VCaP (cell line): ENCODE data around the gene FGD4.

Source experiments
- H3K27ac ChIP-seq: fragments of 450-650 bp; 2 replicates; pipeline ENCODE4 v1.5.1; 2017
- TF ChIP-seq, protein P1 (sequence below): fragments of 450-650 bp; conservative IDR thresholded peaks from 2 replicates; pipeline ENCODE4 v1.5.1; 2017; ENCODE audit warnings: mild to moderate bottlenecking, moderate library complexity

The FGD4 gene

GRCh38 chr12:32467959-32468863 is 68.9 kb downstream of the FGD4 start:
- no peak overlapping the region for H3K27ac ChIP-seq
- TF ChIP-seq, protein P1, sequence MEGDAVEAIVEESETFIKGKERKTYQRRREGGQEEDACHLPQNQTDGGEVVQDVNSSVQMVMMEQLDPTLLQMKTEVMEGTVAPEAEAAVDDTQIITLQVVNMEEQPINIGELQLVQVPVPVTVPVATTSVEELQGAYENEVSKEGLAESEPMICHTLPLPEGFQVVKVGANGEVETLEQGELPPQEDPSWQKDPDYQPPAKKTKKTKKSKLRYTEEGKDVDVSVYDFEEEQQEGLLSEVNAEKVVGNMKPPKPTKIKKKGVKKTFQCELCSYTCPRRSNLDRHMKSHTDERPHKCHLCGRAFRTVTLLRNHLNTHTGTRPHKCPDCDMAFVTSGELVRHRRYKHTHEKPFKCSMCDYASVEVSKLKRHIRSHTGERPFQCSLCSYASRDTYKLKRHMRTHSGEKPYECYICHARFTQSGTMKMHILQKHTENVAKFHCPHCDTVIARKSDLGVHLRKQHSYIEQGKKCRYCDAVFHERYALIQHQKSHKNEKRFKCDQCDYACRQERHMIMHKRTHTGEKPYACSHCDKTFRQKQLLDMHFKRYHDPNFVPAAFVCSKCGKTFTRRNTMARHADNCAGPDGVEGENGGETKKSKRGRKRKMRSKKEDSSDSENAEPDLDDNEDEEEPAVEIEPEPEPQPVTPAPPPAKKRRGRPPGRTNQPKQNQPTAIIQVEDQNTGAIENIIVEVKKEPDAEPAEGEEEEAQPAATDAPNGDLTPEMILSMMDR: no peak

DNA sequence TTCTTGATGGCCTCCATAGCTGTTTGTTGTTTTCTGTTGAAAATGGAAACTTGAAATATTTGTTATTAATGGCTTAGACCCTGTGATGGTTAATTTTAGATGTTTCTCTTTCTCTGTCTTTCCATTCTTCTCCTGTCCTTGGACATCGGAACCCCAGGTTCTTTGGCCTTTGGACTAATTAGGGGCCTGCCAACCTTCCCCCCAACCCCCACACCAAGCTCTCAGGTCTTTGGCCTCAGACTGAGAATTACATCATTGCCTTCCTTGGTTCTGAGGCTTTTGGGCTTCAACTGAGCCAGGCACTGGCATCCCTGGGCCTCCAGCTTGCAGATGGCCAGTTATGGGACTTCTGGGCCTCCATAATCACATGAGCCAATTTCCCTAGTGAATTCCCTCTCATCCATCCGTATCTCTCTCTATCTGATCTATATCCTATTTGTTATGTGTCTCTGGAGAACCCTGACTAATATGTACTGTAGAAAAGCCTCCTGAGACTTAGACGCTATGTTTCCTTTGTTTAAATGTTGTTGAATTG is 71.6 kb downstream of the FGD4 start:
- H3K27ac ChIP-seq: no peak overlapping the region
- TF ChIP-seq, protein P1: no peak

- TF ChIP-seq, protein P1: no peak
- no peak overlapping the region for H3K27ac ChIP-seq
Measured at GRCh38 chr12:32471591-32472001, 72.2 kb downstream of the FGD4 start.

- H3K27ac ChIP-seq: no peak overlapping the region
- TF ChIP-seq, protein P1: no peak
Measured at GRCh38 chr12:32475724-32476123, 76.4 kb downstream of the FGD4 start.

DNA sequence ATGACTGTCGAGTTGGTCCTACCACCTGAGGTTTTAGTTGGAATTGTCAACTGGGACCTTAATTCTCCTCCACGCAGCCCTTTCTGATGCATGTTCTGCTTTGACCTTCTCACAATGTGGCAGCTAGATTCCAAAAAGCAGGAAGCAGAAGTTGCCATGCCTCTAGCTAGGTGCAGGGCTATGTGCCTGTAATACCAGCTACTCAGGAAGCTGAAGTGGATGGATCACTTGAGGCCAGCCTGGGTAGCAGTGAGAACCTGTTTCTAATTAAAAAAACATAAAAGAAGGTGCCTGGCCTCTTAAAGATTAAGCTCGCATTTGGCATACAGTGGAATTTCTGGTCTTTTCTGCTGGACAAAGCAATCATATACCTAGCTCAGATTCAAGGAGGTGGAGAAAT is 77.1 kb downstream of the FGD4 start:
- TF ChIP-seq, protein P1: no peak
- no peak overlapping the region for H3K27ac ChIP-seq

- no peak overlapping the region for H3K27ac ChIP-seq
- TF ChIP-seq, protein P1: no peak
Measured at GRCh38 chr12:32477714-32478113, 78.4 kb downstream of the FGD4 start.

- TF ChIP-seq, protein P1: no peak
- no peak overlapping the region for H3K27ac ChIP-seq
Measured at GRCh38 chr12:32478166-32478565, 78.8 kb downstream of the FGD4 start.
